ENCODE results near the gene IL18R1. TPM values are rescaled to one million over a fixed set of nuclear protein-coding genes. Genes with fewer than 3 reads are reported as not detected.
A peak's percentile ranks its signal among the peaks of the same experiment; 100 is the strongest.

The IL18R1 gene
- total and polyA plus RNA-seq, 4 experiments from 2014 or later: 9.5 to 18.4 (median 11.7) TPM

- no peaks in the 10 kb centered on the region for H3K9me3 ChIP-seq (ENCODE audit: control insufficient read depth in 1 of 2, low read length in 2 of 2)
- H3K9me3 Mint-ChIP-seq: no peaks in the 10 kb centered on the region
- no peak overlapping the region for H3K4me3 ChIP-seq (ENCODE audit: low read length in 2 of 2)
- peaks cover 0 to 6% of the 10 kb centered on the region in 2 donors for H3K36me3 Mint-ChIP-seq
- peak overlapping the region in 4 of 8 donors; percentile 2 to 58 (median 32) for H3K4me3 Mint-ChIP-seq
- no peaks in the 10 kb centered on the region for H3K36me3 ChIP-seq (ENCODE audit: insufficient read depth, low read length)
- peaks cover 23 to 40% (median 27%) of the 10 kb centered on the region in 4 donors for H3K4me1 Mint-ChIP-seq
- intact Hi-C loops (cut with micrococcal nuclease): no loop called here
- peaks cover 28% of the 10 kb centered on the region for H3K4me1 ChIP-seq (ENCODE audit: insufficient read depth, low read length)
- no peaks in the 10 kb centered on the region for H3K27me3 ChIP-seq (ENCODE audit: insufficient read depth, low read length)
- POLR2A ChIA-PET (ENCODE audit: partially characterized antibody): interaction anchor here (1.3 to 2.1 kb wide), 2 partner anchors 12 to 17 kb away, joined by 3 to 6 read pairs; no protein-coding TSS in a partner anchor
- CTCF ChIA-PET (ENCODE audit: partially characterized antibody): interaction anchor here (0.7 to 1.7 kb wide), 4 partner anchors 12 to 196 kb away, joined by 3 to 5 read pairs (median 4); no protein-coding TSS in a partner anchor
- no peak for DNase-seq
- no peaks in the 10 kb centered on the region for H3K27me3 Mint-ChIP-seq
- H3K27ac ChIP-seq (ENCODE audit: low read depth, low read length): no peak overlapping the region
- H3K27ac Mint-ChIP-seq: peak overlapping the region in 6 of 7 donors; percentile 2 to 80 (median 18)
Observed at GRCh38 chr2:102436323-102436722, 80.7 kb downstream of the IL18R1 start.

- Histone ChIP-seq H3K27ac (ENCODE audit: low read depth, low read length) (no peak overlapping the region), H3K27me3 (ENCODE audit: insufficient read depth, low read length) (no peaks in the 10 kb centered on the region), H3K4me1 (ENCODE audit: insufficient read depth, low read length) (peaks cover 28% of the 10 kb centered on the region), H3K4me3 (ENCODE audit: low read length in 2 of 2) (no peak overlapping the region), H3K36me3 (ENCODE audit: insufficient read depth, low read length) (no peaks in the 10 kb centered on the region), H3K9me3 (ENCODE audit: control insufficient read depth in 1 of 2, low read length in 2 of 2) (no peaks in the 10 kb centered on the region)
- ChIA-PET POLR2A (ENCODE audit: partially characterized antibody) (interaction anchor here (1.3 kb wide), 1 partner anchor 13 kb away, joined by 3 read pairs; no protein-coding TSS in a partner anchor), CTCF (ENCODE audit: partially characterized antibody) (interaction anchor here (1.4 to 1.7 kb wide), 2 partner anchors 11 to 197 kb away, joined by 3 to 5 read pairs; no protein-coding TSS in a partner anchor)
- no peaks in the 10 kb centered on the region for H3K27me3 Mint-ChIP-seq
- H3K4me3 Mint-ChIP-seq: peak overlapping the region in 2 of 8 donors; percentile 37 to 39
- no peak for DNase-seq
- H3K36me3 Mint-ChIP-seq: peaks cover 0 to 6% of the 10 kb centered on the region in 2 donors
- H3K4me1 Mint-ChIP-seq: peaks cover 20 to 35% (median 25%) of the 10 kb centered on the region in 4 donors
- H3K9me3 Mint-ChIP-seq: no peaks in the 10 kb centered on the region
- peak overlapping the region in 3 of 7 donors; percentile 0 to 24 (median 18) for H3K27ac Mint-ChIP-seq
- intact Hi-C loops (cut with micrococcal nuclease): no loop called here
Observed at GRCh38 chr2:102437122-102437521, 81.5 kb downstream of the IL18R1 start.

- peaks cover 23 to 36% (median 28%) of the 10 kb centered on the region in 4 donors for H3K4me1 Mint-ChIP-seq
- Histone ChIP-seq H3K27ac (ENCODE audit: low read depth, low read length) (no peak overlapping the region), H3K27me3 (ENCODE audit: insufficient read depth, low read length) (no peaks in the 10 kb centered on the region), H3K9me3 (ENCODE audit: control insufficient read depth in 1 of 2, low read length in 2 of 2) (no peaks in the 10 kb centered on the region), H3K4me1 (ENCODE audit: insufficient read depth, low read length) (peaks cover 31% of the 10 kb centered on the region), H3K4me3 (ENCODE audit: low read length in 2 of 2) (no peak overlapping the region), H3K36me3 (ENCODE audit: insufficient read depth, low read length) (no peaks in the 10 kb centered on the region)
- no peaks in the 10 kb centered on the region for H3K9me3 Mint-ChIP-seq
- H3K27me3 Mint-ChIP-seq: no peaks in the 10 kb centered on the region
- DNase-seq: no peak
- H3K36me3 Mint-ChIP-seq: peaks cover 0 to 4% of the 10 kb centered on the region in 2 donors
- H3K27ac Mint-ChIP-seq: no peak overlapping the region
- no peak overlapping the region for H3K4me3 Mint-ChIP-seq
- CTCF ChIA-PET (ENCODE audit: partially characterized antibody): interaction anchor here (0.9 to 1.8 kb wide), 6 partner anchors 8 to 198 kb away, joined by 3 to 7 read pairs (median 4); no protein-coding TSS in a partner anchor
- intact Hi-C loops (cut with micrococcal nuclease): no loop called here
- POLR2A ChIA-PET (ENCODE audit: partially characterized antibody): no interaction called here
Observed at GRCh38 chr2:102438111-102438510, 82.5 kb downstream of the IL18R1 start.

GRCh38 chr2:102438578-102438977, 83.0 kb downstream of the IL18R1 start:
- Histone ChIP-seq H3K9me3 (ENCODE audit: control insufficient read depth in 1 of 2, low read length in 2 of 2) (no peaks in the 10 kb centered on the region), H3K27me3 (ENCODE audit: insufficient read depth, low read length) (no peaks in the 10 kb centered on the region), H3K27ac (ENCODE audit: low read depth, low read length) (no peak overlapping the region), H3K4me1 (ENCODE audit: insufficient read depth, low read length) (peaks cover 32% of the 10 kb centered on the region), H3K4me3 (ENCODE audit: low read length in 2 of 2) (no peak overlapping the region), H3K36me3 (ENCODE audit: insufficient read depth, low read length) (no peaks in the 10 kb centered on the region)
- peak in 1 of 5 donors; percentile 29 for DNase-seq
- H3K27ac Mint-ChIP-seq: no peak overlapping the region
- H3K27me3 Mint-ChIP-seq: no peaks in the 10 kb centered on the region
- peaks cover 0 to 4% of the 10 kb centered on the region in 2 donors for H3K36me3 Mint-ChIP-seq
- CTCF ChIA-PET (ENCODE audit: partially characterized antibody): interaction anchor here (0.9 to 1.8 kb wide), 7 partner anchors 9 to 418 kb away, joined by 3 to 7 read pairs (median 4); no protein-coding TSS in a partner anchor
- H3K4me1 Mint-ChIP-seq: peaks cover 25 to 38% (median 32%) of the 10 kb centered on the region in 4 donors
- POLR2A ChIA-PET (ENCODE audit: partially characterized antibody): no interaction called here
- no peaks in the 10 kb centered on the region for H3K9me3 Mint-ChIP-seq
- intact Hi-C loops (cut with micrococcal nuclease): no loop called here
- H3K4me3 Mint-ChIP-seq: no peak overlapping the region

- Histone ChIP-seq H3K9me3 (ENCODE audit: control insufficient read depth in 1 of 2, low read length in 2 of 2) (no peaks in the 10 kb centered on the region), H3K4me1 (ENCODE audit: insufficient read depth, low read length) (peaks cover 32% of the 10 kb centered on the region), H3K4me3 (ENCODE audit: low read length in 2 of 2) (no peak overlapping the region), H3K27me3 (ENCODE audit: insufficient read depth, low read length) (no peaks in the 10 kb centered on the region), H3K36me3 (ENCODE audit: insufficient read depth, low read length) (no peaks in the 10 kb centered on the region), H3K27ac (ENCODE audit: low read depth, low read length) (no peak overlapping the region)
- Mint-ChIP-seq H3K27ac (no peak overlapping the region), H3K4me1 (peaks cover 25 to 38% (median 32%) of the 10 kb centered on the region in 4 donors), H3K27me3 (no peaks in the 10 kb centered on the region), H3K36me3 (peaks cover 0 to 4% of the 10 kb centered on the region in 2 donors), H3K4me3 (no peak overlapping the region), H3K9me3 (no peaks in the 10 kb centered on the region)
- DNase-seq: no peak
- POLR2A ChIA-PET (ENCODE audit: partially characterized antibody): no interaction called here
- intact Hi-C loops (cut with micrococcal nuclease): no loop called here
- CTCF ChIA-PET (ENCODE audit: partially characterized antibody): interaction anchor here (1.0 to 1.8 kb wide), 5 partner anchors 9 to 419 kb away, joined by 3 to 7 read pairs (median 4); no protein-coding TSS in a partner anchor
Observed at GRCh38 chr2:102439065-102439695, 83.6 kb downstream of the IL18R1 start.

- no peak overlapping the region for H3K4me3 ChIP-seq (ENCODE audit: low read length in 2 of 2)
- H3K27ac Mint-ChIP-seq: peak overlapping the region in 5 of 7 donors; percentile 43 to 92 (median 53)
- no peaks in the 10 kb centered on the region for H3K27me3 Mint-ChIP-seq
- H3K4me3 Mint-ChIP-seq: peak overlapping the region in 5 of 8 donors; percentile 19 to 75 (median 66)
- H3K27ac ChIP-seq (ENCODE audit: low read depth, low read length): no peak overlapping the region
- DNase-seq: peak; percentile 43 to 59 (median 56)
- peaks cover 8 to 11% (median 8%) of the 10 kb centered on the region in 4 donors for H3K4me1 Mint-ChIP-seq
- H3K36me3 ChIP-seq (ENCODE audit: insufficient read depth, low read length): no peaks in the 10 kb centered on the region
- CTCF ChIA-PET (ENCODE audit: partially characterized antibody): interaction anchor here (0.7 to 4.2 kb wide), 40 partner anchors 8 to 437 kb away, joined by 3 to 71 read pairs (median 4); partner anchors contain the start of genes IL18R1 and SLC9A4
- peaks cover 5% of the 10 kb centered on the region for H3K4me1 ChIP-seq (ENCODE audit: insufficient read depth, low read length)
- no peaks in the 10 kb centered on the region for H3K9me3 ChIP-seq (ENCODE audit: control insufficient read depth in 1 of 2, low read length in 2 of 2)
- POLR2A ChIA-PET (ENCODE audit: partially characterized antibody): interaction anchor here (0.7 to 1.3 kb wide), 7 partner anchors 23 to 202 kb away, joined by 3 to 6 read pairs (median 3); partner anchors contain the start of gene IL18R1
- no peaks in the 10 kb centered on the region for H3K27me3 ChIP-seq (ENCODE audit: insufficient read depth, low read length)
- intact Hi-C loops (cut with micrococcal nuclease): loop anchor here (1.0 to 5.0 kb wide), 7 partner anchors 76 to 423 kb away; partner anchors contain the start of gene IL1RL2
- H3K36me3 Mint-ChIP-seq: no peaks in the 10 kb centered on the region
- H3K9me3 Mint-ChIP-seq: no peaks in the 10 kb centered on the region
Observed at GRCh38 chr2:102442967-102443828, 87.6 kb downstream of the IL18R1 start.
